Measurements from ENCODE around the gene ITPK1. TPM values are rescaled to one million over a fixed set of nuclear protein-coding genes. Genes with fewer than 3 reads are reported as not detected.
A peak's percentile ranks its signal among the peaks of the same experiment; 100 is the strongest.

ITPK1 gene
- total RNA-seq, 1 experiment from 2014 or later: 69.6 TPM

DNA sequence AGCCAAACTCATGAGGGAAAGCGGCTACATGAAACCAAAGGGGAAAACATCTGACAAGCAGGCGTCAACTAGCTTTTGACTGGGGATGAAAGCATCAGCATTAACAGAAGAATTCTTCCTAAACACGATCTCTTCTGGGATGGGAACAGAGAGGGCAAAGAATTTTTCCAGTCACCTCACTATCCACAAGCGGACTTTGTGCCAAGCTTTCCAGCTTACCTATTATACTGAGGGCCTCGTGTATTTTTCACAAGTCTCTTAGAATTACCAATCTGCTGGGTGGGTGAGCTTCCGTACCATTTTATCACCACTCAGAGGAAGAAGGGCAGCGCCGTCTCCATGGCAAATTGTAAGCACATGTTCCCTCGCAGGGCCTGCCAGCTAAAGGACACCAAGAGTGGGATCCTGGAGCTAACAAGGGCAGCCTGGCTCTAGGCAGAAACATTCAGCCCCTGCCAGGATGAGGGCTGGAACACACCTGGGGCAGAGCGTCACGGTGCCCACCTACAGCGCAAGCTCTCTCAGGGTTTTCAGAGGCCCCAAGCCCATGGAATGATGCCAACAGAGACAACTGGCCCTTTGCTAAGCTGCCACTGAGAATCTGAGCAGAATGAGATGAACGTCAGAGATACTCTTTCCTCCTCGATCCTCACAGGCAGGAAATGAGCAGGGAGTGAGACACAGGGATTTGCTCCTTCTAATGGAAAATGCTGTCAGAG is 118.2 kb downstream of the ITPK1 start:
- Histone ChIP-seq H3K27ac (peak overlapping the region; percentile 17; the same call in 1 of the 2 replicates), H3K36me3 (peaks cover 7% of the 10 kb centered on the region; the same call in 1 of the 2 replicates), H3K4me1 (peaks cover 14% of the 10 kb centered on the region), H3K27me3 (no peaks in the 10 kb centered on the region), H3K4me3 (no peak overlapping the region), H3K9me3 (replicated peaks) (no peaks in the 10 kb centered on the region)
- DNase-seq: peak in 1 of 2 experiments; percentile 57

DNA sequence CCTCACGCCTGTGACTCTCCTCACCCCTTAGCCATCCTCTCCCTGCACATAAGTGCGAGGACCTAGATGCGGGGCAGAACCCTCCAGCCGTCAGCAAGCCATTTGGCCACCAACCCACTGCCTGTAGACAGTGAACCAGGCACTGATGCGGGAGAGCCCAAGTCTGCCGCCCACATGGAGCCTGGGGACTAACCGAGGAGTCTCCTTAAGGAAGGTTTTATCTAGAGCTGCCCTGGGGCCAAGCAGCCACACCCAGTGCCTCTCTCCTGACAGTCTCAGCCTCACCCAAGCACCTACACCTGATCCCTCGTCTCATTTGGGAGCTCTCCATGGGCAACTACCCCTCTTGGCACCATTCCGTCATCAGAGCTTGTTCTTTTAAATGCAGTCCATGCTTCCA is 120.1 kb downstream of the ITPK1 start:
- H3K27me3 ChIP-seq: no peaks in the 10 kb centered on the region
- H3K36me3 ChIP-seq: peaks cover 7% of the 10 kb centered on the region
- H3K4me1 ChIP-seq: peaks cover 33% of the 10 kb centered on the region
- DNase-seq: no peak
- H3K4me3 ChIP-seq: no peak overlapping the region
- H3K9me3 ChIP-seq (replicated peaks): no peaks in the 10 kb centered on the region
- H3K27ac ChIP-seq: no peak overlapping the region

DNA sequence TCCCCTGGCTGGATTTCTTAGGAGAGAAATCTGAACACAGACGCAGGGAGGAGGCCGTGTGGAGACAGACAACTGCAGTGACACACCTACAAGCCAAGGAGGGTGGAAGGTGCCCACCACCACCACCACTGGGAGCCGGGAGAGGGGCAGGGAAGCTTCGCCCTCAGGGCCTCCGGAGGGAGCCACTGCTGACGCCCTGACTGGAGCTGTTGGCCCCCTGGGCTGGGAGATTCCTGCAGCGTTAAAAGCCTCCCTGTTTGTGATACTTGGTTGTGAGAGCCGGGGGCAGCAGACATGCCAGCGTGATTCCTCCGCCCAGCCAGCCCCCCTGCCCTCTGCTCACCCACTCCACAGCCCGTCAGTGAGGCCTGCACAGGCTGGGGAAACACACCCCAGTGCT is 120.8 kb downstream of the ITPK1 start:
- Histone ChIP-seq H3K9me3 (replicated peaks) (no peaks in the 10 kb centered on the region), H3K4me1 (peaks cover 40% of the 10 kb centered on the region), H3K36me3 (peaks cover 7% of the 10 kb centered on the region), H3K4me3 (no peak overlapping the region), H3K27ac (no peak overlapping the region), H3K27me3 (no peaks in the 10 kb centered on the region)
- DNase-seq: no peak

DNA sequence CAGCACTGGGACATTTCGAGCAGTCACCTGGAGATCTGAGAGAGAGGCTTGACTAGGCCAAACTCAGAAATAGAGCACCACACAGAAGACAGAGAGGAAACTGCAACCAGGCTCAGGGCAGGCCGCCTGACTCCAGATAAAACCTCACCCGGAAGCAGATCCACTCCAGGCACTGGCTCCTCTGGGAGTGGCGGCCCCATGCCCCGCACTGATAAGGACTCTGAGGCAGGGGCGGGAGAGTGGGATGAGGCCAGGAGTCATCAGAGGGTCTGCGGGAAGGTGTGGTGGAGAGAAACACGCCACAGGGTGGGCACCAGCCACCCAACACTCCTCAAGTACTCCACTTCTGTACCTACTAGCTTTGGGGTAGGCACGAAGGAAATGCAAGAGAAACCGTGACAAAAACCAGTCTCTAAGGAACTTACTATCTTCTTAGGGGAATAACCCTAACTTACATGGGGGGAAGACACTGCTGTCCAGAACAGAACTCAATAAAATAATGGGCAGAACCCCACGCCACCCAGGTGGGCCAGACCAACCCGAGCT is 121.5 kb downstream of the ITPK1 start:
- DNase-seq: no peak
- H3K9me3 ChIP-seq (replicated peaks): no peaks in the 10 kb centered on the region
- H3K27ac ChIP-seq: no peak overlapping the region
- peaks cover 47% of the 10 kb centered on the region for H3K4me1 ChIP-seq
- peaks cover 7% of the 10 kb centered on the region for H3K36me3 ChIP-seq
- H3K4me3 ChIP-seq: no peak overlapping the region
- no peaks in the 10 kb centered on the region for H3K27me3 ChIP-seq

DNA sequence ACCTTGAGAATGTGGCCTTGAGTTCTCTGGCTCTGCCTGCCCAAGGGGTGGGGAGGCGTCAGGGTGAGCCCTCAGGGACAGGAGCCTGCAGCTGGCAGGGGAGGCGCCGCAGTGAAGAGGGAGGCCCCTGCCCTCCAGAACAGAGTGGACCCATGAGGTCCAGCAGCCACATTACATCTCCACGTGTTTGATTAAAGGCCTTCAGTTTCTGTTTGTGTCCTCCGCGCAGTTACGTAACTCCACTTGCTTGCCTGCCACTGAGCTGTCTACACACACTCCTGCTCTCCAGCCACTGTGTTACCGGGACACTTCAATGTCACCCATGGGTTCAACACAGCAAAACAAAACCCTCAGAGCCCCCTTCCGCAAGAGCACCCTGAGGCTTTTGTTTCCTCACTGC is 122.4 kb downstream of the ITPK1 start:
- no peaks in the 10 kb centered on the region for H3K27me3 ChIP-seq
- no peak for DNase-seq
- H3K4me1 ChIP-seq: peaks cover 52% of the 10 kb centered on the region
- no peaks in the 10 kb centered on the region for H3K9me3 ChIP-seq (replicated peaks)
- H3K36me3 ChIP-seq: peaks cover 7% of the 10 kb centered on the region
- no peak overlapping the region for H3K27ac ChIP-seq
- no peak overlapping the region for H3K4me3 ChIP-seq

DNA sequence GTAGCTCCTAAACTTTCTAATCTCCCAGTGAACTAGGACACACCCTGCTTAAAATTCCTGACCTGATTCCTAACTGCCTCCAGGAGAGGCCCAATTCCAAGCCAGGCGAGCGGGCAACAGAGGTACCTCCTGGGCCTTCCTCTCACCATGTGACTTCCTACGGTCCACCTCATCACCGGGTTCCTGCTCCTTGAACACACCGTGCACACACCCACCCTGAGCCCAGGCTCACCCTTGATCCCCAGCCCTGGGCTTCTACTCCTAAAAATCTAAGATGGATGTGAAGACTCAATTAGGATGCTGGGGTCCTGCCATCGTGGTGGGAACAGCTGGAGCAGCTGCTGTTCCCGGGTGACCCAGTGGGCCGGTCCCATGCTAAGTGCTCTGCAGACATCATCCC is 124.2 kb downstream of the ITPK1 start:
- no peak overlapping the region for H3K4me3 ChIP-seq
- no peak for DNase-seq
- H3K27ac ChIP-seq: peak overlapping the region; percentile 95
- no peaks in the 10 kb centered on the region for H3K9me3 ChIP-seq (replicated peaks)
- H3K27me3 ChIP-seq: no peaks in the 10 kb centered on the region
- peaks cover 7% of the 10 kb centered on the region for H3K36me3 ChIP-seq
- peaks cover 60% of the 10 kb centered on the region for H3K4me1 ChIP-seq

DNA sequence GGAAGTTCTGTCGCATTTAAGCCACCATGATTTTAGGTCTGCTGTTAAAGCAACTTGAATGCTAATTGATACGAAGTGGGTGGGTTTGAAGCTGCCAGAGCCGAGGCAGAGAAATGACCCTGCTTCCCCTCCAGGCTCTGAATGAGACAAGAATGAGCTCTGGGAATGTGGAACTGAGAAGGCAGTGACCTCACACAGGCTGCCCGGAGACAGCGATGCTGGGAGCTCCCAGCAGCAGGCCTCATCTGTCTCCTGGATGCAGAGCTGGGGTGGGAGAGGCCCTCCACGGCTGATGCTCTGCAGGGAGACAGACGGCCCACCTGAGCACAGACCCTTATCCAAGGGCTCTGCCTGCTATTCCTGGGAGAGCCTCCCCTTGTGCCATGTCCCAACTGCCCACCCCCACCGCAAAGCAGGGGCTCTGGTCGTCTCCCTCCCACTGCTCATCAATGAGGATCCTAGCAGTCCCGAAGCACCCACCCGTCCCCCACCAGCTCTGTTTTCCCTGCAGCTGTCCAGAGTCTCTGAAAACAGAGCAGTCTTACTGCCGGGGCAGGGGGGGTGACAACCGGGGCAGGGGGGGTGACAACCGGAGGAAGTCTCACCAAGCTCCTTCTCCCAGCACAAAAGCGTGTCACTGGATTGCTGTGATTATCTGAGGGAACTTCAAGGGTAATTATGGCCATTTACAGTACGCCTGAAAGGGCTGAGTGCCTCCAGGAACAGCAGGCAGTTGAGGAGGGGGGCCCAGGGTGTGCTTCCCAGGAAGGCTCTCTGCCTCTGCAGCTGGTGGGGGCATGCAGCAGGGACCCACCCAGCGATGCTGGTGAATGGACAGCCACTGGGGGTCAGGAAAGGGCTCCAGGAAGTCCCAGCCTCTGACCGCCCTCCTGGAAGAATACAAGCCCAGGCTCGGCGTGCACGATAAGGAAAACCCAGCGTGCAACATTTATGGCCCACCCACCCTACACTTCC is 125.0 kb downstream of the ITPK1 start:
- peak; percentile 85 to 89 for DNase-seq
- H3K4me1 ChIP-seq: peaks cover 68% of the 10 kb centered on the region
- no peaks in the 10 kb centered on the region for H3K9me3 ChIP-seq (replicated peaks)
- no peaks in the 10 kb centered on the region for H3K27me3 ChIP-seq
- peak overlapping the region; percentile 95 for H3K27ac ChIP-seq
- peaks cover 7% of the 10 kb centered on the region for H3K36me3 ChIP-seq
- peak overlapping the region; percentile 23 for H3K4me3 ChIP-seq

DNA sequence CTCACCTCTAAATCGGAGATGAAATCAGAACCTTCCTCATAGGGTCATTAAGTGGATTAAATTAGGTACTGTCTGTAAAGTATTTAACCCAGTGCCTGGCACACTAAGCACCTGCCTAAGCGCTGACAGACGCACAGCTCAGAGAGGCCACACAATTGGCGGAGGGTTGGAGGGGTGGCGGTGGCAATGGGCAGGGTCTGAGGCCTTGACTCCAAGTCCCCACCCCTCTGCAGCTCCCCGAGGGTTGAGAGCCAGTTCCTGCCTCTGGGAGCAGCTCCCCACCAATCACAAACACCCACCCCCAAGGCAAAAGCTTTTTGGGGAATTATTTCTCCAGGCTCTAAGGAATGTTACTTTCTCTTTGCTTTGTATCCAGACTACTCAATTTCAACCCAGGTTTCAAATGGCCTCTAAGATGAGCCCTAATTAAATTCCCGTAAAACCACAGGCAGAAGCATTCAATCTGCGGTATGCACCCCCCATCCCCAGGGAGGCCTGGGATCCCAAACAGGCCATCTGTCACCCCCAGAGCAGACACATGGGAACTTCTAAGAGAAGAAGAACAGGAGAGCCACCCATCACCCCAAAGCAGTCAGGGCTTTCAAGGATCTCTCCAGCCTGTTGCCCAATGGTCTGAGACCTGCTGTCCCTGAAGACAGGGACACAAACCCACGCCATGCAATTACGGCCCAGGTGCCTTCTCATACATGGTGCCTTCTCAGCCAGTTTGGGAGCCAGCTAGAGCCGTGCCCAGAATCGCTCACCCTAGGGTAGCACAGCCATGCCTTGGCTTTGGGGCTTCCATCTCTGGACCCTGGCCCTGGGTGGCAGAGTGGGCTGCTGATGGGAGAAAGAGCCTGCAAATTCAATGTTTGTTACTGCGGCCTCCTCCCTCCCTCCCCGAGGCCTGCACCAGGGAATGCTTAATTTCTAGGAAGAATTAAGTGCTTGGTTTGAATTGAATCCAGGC is 126.7 kb downstream of the ITPK1 start:
- Histone ChIP-seq H3K4me3 (no peak overlapping the region), H3K36me3 (peaks cover 7% of the 10 kb centered on the region), H3K27ac (peak overlapping the region; percentile 95), H3K9me3 (replicated peaks) (no peaks in the 10 kb centered on the region), H3K27me3 (no peaks in the 10 kb centered on the region), H3K4me1 (peaks cover 71% of the 10 kb centered on the region)
- DNase-seq: peak; percentile 96 to 97

DNA sequence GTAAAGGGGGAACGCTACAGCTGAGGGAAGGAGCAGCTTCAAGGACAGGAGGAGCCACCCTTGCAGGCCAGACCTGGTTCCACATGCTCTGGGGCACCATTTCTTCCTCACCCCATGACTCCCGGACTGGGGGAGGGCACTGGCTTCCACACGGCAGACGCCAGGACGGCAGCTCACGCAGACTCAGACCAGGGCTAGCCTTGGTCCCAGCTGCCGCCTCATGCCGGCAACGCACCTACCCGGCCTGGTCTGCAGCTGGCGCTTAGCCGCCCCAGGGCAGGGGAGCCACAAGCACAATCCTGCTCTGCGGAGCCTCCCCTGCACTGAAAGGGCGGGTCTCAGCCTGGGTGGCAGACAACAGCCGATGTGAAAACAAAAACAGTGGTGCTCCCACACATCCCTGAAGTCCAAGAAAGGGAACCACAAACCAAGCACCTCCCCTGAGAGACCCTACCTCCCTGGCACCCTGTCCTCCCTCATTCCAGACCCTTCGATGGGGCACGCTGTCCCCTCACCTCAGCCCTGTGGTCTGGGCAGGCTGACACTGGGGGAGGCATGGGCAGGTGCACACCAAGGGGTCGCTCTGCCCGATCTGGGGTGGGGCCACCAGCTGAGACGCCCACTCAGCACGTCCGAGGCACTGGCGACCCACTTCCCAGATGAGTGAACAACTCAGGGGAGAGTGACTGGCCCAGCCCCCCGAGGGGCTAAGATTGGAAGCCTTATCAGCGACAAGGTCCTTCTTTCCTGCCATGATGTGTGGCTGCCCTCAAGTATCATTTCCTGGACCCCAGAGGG is 127.8 kb downstream of the ITPK1 start:
- Histone ChIP-seq H3K36me3 (no peaks in the 10 kb centered on the region; the same call in none of the 2 replicates), H3K27me3 (no peaks in the 10 kb centered on the region), H3K27ac (peak overlapping the region; percentile 95), H3K4me1 (peaks cover 71% of the 10 kb centered on the region), H3K4me3 (no peak overlapping the region), H3K9me3 (replicated peaks) (no peaks in the 10 kb centered on the region)
- peak; percentile 94 to 95 for DNase-seq

DNA sequence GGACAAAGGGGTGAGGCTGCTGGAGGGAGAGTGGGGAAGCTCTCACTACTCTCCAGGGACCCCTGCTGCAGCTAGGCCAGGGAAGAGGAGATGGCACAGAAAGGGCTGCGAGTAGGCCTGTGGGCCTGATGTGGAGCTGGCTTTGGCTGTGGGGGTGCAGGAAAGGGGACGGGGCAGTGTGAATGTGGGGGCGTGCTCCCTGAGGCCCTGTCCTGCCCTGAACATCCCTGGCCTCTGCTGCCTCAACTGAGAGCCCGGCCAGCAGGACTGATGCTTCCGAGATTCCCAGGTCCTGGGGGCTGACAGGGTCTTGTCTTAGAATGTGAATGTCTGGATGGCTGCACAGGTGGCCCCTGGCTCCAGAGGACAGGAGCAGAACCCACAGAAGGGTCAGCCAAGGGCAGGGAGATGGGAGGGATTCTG is 128.6 kb downstream of the ITPK1 start:
- Histone ChIP-seq H3K36me3 (peaks cover 3% of the 10 kb centered on the region), H3K4me1 (peaks cover 66% of the 10 kb centered on the region), H3K27ac (peak overlapping the region; percentile 95), H3K4me3 (no peak overlapping the region), H3K9me3 (replicated peaks) (no peaks in the 10 kb centered on the region), H3K27me3 (no peaks in the 10 kb centered on the region)
- no peak for DNase-seq

DNA sequence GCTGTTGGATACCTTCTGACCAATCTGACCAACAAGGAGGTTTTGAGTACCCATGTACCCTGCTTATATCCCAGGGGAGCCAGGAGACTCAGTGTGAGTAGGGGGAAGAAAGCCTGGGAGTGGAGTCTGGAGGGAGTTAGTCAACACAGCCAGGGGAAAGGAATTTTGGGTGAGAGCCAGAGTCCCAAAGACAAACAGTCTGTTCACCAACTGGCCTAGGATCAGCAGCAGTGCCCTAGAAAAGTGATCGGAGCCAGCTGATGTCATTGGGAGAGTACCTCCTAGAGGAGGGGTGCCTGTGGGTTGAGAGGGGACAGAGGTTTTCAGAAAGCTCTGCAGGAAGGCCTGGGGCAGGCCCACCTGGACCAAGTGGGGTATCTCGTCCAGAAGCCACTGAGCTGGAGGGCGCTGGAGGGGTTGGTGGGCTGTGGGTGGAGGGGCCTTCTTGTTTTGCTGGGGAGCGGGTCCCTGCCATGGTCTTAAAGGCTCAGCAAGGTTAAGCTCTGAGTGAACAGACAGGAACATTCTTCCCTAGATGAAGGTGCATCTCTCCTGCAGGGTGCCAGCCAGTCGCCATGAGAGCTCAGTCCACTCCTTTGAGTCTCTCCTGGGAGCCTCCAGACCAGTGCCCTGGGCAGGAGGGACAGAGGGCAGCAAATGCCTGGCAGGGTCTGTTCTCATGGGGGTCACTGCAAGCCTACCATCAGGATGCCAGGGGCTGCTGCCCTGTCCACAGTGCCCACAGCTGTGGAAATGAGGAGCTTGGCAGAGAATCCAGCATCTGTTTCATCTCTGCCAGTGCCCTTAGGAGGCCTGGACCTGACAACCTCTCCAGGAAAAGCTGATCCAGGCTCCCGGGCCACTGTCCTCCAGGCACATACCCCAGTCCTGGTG is 129.2 kb downstream of the ITPK1 start:
- Histone ChIP-seq H3K27ac (peak overlapping the region; percentile 95), H3K4me3 (no peak overlapping the region), H3K9me3 (replicated peaks) (no peaks in the 10 kb centered on the region), H3K4me1 (peaks cover 59% of the 10 kb centered on the region), H3K27me3 (no peaks in the 10 kb centered on the region), H3K36me3 (peaks cover 3% of the 10 kb centered on the region)
- DNase-seq: peak; percentile 90 to 95

DNA sequence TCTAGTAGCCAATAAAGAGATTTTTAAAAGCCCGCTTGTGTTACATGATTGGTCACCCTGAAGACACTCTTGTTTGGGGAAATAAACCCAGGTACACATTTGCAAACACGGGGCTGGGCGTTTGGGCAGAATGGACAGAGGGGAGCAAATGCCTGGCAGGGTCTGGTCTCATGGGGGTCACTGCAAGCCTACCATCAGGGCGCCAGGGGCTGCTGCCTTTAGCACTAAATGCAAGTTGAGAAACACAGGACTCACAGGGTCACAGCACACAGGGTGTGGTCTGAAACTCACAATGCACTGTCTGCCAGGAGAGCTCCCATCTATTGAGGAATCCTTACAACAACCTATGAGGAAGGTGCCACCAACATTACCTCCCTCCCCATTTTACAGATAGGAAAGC is 130.2 kb downstream of the ITPK1 start:
- Histone ChIP-seq H3K27me3 (no peaks in the 10 kb centered on the region), H3K36me3 (peaks cover 3% of the 10 kb centered on the region), H3K27ac (peak overlapping the region; percentile 95), H3K4me3 (no peak overlapping the region), H3K4me1 (peaks cover 49% of the 10 kb centered on the region), H3K9me3 (replicated peaks) (no peaks in the 10 kb centered on the region)
- DNase-seq: no peak

DNA sequence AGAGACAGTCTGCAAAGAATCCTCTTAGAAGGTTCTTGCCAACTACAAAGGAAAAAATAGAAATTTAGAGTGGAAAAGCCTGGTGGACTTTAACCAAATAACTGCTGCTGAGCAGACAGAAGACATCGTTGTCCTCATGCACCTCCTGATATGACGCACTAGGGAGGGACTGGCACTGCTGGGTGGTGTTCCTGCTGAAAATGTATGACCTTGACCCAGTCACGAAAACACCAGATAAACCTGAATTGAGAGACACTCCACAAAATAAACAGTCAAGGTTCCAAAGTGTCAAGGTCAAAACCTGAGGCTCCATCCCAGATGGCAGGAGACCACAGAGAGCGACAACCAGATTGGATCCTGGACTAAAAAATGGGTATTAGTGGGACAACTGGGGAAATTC is 130.8 kb downstream of the ITPK1 start:
- peaks cover 3% of the 10 kb centered on the region for H3K36me3 ChIP-seq
- H3K27me3 ChIP-seq: no peaks in the 10 kb centered on the region
- no peak overlapping the region for H3K4me3 ChIP-seq
- H3K27ac ChIP-seq: no peak overlapping the region
- H3K4me1 ChIP-seq: peaks cover 43% of the 10 kb centered on the region
- DNase-seq: no peak
- no peaks in the 10 kb centered on the region for H3K9me3 ChIP-seq (replicated peaks)
